GM23338 (cell line): Measurements from ENCODE around the gene CRYM.

Source experiments
- CTCF ChIP-seq, 2 experiments: fragments of 200-600 bp in 1 of 2; sonication (generic) in 1 of 2; conservative IDR thresholded peaks; 2 replicates each; pipeline versions ENCODE4 v1.5.1 to v1.6.1; 2016 to 2017; ENCODE audit warnings: antibody characterized with exemption in 2 of 2, low read depth in 2 of 2, mild to moderate bottlenecking in 2 of 2, moderate library complexity in 1 of 2
- JUNB ChIP-seq: IDR thresholded peaks from one replicate; pipeline ENCODE4 v1.6.1; 2016; ENCODE audit warnings: antibody characterized with exemption; ENCODE audit not compliant: unreplicated experiment
- POLR2AphosphoS5 ChIP-seq: IDR thresholded peaks from 2 replicates; pipeline ENCODE4 v1.6.1; 2016; ENCODE audit warnings: antibody characterized with exemption, low read depth

GRCh38 chr16:21244518-21245215 lies 33.4 kb downstream of the CRYM start:
- TF ChIP-seq CTCF (conservative IDR thresholded peaks at IDR 0.05; ENCODE audit: low read depth in 2 of 2) (no peak), POLR2AphosphoS5 (no peak), JUNB (no peak)
